Endodermal cell (in vitro differentiated cells): ENCODE results near the gene ITGA8. TPM values are rescaled to one million over a fixed set of nuclear protein-coding genes. Genes with fewer than 3 reads are reported as not detected.

ENCODE experiments used
- DNase-seq: peaks from one replicate; pipeline ENCODE4 v3.0.0-alpha.2; 2017
- H3K27ac ChIP-seq: 2 replicates; pipeline ENCODE4 v1.5.1; 2013; ENCODE audit warnings: mild to moderate bottlenecking, low read depth, low read length, moderate library complexity
- H3K27me3 ChIP-seq: 2 replicates; pipeline ENCODE4 v1.6.1; 2013; ENCODE audit warnings: mild to moderate bottlenecking, low read length, moderate library complexity; ENCODE audit not compliant: insufficient read depth, control insufficient read depth, poor library complexity, severe bottlenecking
- H3K36me3 ChIP-seq: 2 replicates; pipeline ENCODE4 v1.7.0; 2013; ENCODE audit warnings: mild to moderate bottlenecking, low read length, moderate library complexity; ENCODE audit not compliant: control insufficient read depth, insufficient read depth
- H3K4me1 ChIP-seq: one replicate; pipeline ENCODE4 v1.7.0; 2013; ENCODE audit warnings: low read length; ENCODE audit not compliant: control insufficient read depth, insufficient read depth
- H3K4me3 ChIP-seq: 2 replicates; pipeline ENCODE4 v1.5.1; 2013; ENCODE audit warnings: mild to moderate bottlenecking, low read length, moderate library complexity
- H3K9ac ChIP-seq: 2 replicates; pipeline ENCODE4 v1.6.1; 2013; ENCODE audit warnings: mild to moderate bottlenecking, low read length, moderate library complexity; ENCODE audit not compliant: poor library complexity, severe bottlenecking; ENCODE audit errors: extremely low read depth
- H3K9me3 ChIP-seq: 2 replicates; pipeline ENCODE4 v1.6.1; 2013; ENCODE audit warnings: mild to moderate bottlenecking, low read length, moderate library complexity; ENCODE audit not compliant: control insufficient read depth
- H3K27ac Mint-ChIP-seq: 2 replicates; pipeline ENCODE4 v1.8.0; 2020; ENCODE audit warnings: mixed read lengths
- H3K27me3 Mint-ChIP-seq: 2 replicates; pipeline ENCODE4 v1.8.0; 2021; ENCODE audit warnings: mild to moderate bottlenecking, mixed read lengths; ENCODE audit not compliant: insufficient read depth
- H3K36me3 Mint-ChIP-seq: 2 replicates; pipeline ENCODE4 v1.8.0; 2020; ENCODE audit warnings: low read depth, mixed read lengths
- H3K4me1 Mint-ChIP-seq: 2 replicates; pipeline ENCODE4 v1.8.0; 2020; ENCODE audit warnings: mixed read lengths
- H3K4me3 Mint-ChIP-seq: 2 replicates; pipeline ENCODE4 v1.8.0; 2020; ENCODE audit warnings: mild to moderate bottlenecking, moderate library complexity, mixed read lengths
- H3K9me3 Mint-ChIP-seq: 2 replicates; pipeline ENCODE4 v1.8.0; 2020; ENCODE audit warnings: mild to moderate bottlenecking, mixed read lengths
- CTCF ChIP-seq: fragments of 200-600 bp; sonication (generic); conservative IDR thresholded peaks from 2 replicates; pipeline ENCODE4 v1.5.0; 2021; ENCODE audit warnings: antibody characterized with exemption, mild to moderate bottlenecking
- WGBS, 2 experiments: methylation state at CpG; one replicate each; pipeline versions ENCODE4 v1.1.5 to v1.1.7; 2013; ENCODE audit warnings: missing lambda C conversion rate in 2 of 2, mixed read lengths in 1 of 2; ENCODE audit not compliant: insufficient coverage in 1 of 2, insufficient read length in 1 of 2; 5-methylcytosine and 5-hydroxymethylcytosine counted together
- total RNA-seq, 2 donors: library from RNA; stranded (reverse); fragmentation: NEBNext Ultra II Directional in 1 of 2; extraction: Animal tissue kit (Norgen Biotek cat#: 25700) in 1 of 2; gene quantifications; 2 replicates in 1 of 2; 3 replicates in 1 of 2; pipeline ENCODE4 v1.2.1, GENCODE V29; 2021

Gene ITGA8
- total RNA-seq, 2 donors from 2014 or later, result 0.24 to 0.40 TPM

- Histone ChIP-seq H3K4me3 (no peak overlapping the region), H3K4me1 (no peaks in the 10 kb centered on the region), H3K9ac (no peak overlapping the region), H3K36me3 (no peaks in the 10 kb centered on the region), H3K9me3 (peaks cover 4% of the 10 kb centered on the region), H3K27ac (no peak overlapping the region), H3K27me3 (no peaks in the 10 kb centered on the region)
- Mint-ChIP-seq H3K9me3 (peaks cover 6% of the 10 kb centered on the region), H3K4me1 (no peaks in the 10 kb centered on the region), H3K4me3 (no peak overlapping the region), H3K27me3 (no peaks in the 10 kb centered on the region), H3K27ac (no peak overlapping the region), H3K36me3 (no peaks in the 10 kb centered on the region)
- no peak for TF ChIP-seq CTCF
- no peak for DNase-seq
- WGBS, 2 experiments, result 82 to 91% methylated on average over 3 of the region's 3 CpGs
These were observed 176.9 kb downstream of the ITGA8 start for GRCh38 chr10:15542817-15543216.

GRCh38 chr10:15541376-15541775 lies 178.3 kb downstream of the ITGA8 start:
- Mint-ChIP-seq H3K27ac (no peak overlapping the region), H3K36me3 (no peaks in the 10 kb centered on the region), H3K27me3 (no peaks in the 10 kb centered on the region), H3K4me1 (no peaks in the 10 kb centered on the region), H3K4me3 (no peak overlapping the region), H3K9me3 (peaks cover 6% of the 10 kb centered on the region)
- no peak for TF ChIP-seq CTCF
- no peaks in the 10 kb centered on the region for H3K4me1 ChIP-seq
- no peak overlapping the region for H3K4me3 ChIP-seq
- H3K9ac ChIP-seq, result no peak overlapping the region
- DNase-seq, result no peak
- H3K36me3 ChIP-seq, result no peaks in the 10 kb centered on the region
- H3K27me3 ChIP-seq, result no peaks in the 10 kb centered on the region
- H3K27ac ChIP-seq, result no peak overlapping the region
- H3K9me3 ChIP-seq, result peaks cover 4% of the 10 kb centered on the region
- WGBS, 2 experiments, result 85 to 88% methylated on average over 1 of the region's 1 CpG

GRCh38 chr10:15540727-15541126 lies 179.0 kb downstream of the ITGA8 start:
- Mint-ChIP-seq H3K27ac (no peak overlapping the region), H3K4me1 (no peaks in the 10 kb centered on the region), H3K9me3 (peaks cover 7% of the 10 kb centered on the region), H3K4me3 (no peak overlapping the region), H3K36me3 (no peaks in the 10 kb centered on the region), H3K27me3 (no peaks in the 10 kb centered on the region)
- Histone ChIP-seq H3K9me3 (peaks cover 4% of the 10 kb centered on the region), H3K27me3 (no peaks in the 10 kb centered on the region), H3K9ac (no peak overlapping the region), H3K4me3 (no peak overlapping the region), H3K27ac (no peak overlapping the region), H3K36me3 (no peaks in the 10 kb centered on the region), H3K4me1 (no peaks in the 10 kb centered on the region)
- TF ChIP-seq CTCF, result no peak
- WGBS, 2 experiments, result 85 to 90% methylated on average over 2 of the region's 2 CpGs
- DNase-seq, result peak; percentile 70
